Uterus (tissue), 2 donors: ENCODE data around the gene FBXW9.

Source experiments
- CTCF ChIP-seq, 4 experiments: fragments of 200-600 bp in 2 of 4; fragments of 450-650 bp in 2 of 4; sonication (generic) in 2 of 4; IDR thresholded peaks; one replicate each; pipeline ENCODE4 v1.5.1; 2016 to 2019; ENCODE audit warnings: antibody characterized with exemption in 4 of 4, mild to moderate bottlenecking in 2 of 4, moderate library complexity in 1 of 4
- POLR2A ChIP-seq, 2 donors: fragments of 450-650 bp; IDR thresholded peaks; one replicate each; pipeline ENCODE4 v1.6.1; 2016; ENCODE audit warnings: antibody characterized with exemption in 2 of 2, mild to moderate bottlenecking in 1 of 2, moderate library complexity in 1 of 2

- TF ChIP-seq CTCF (IDR thresholded peaks at IDR 0.05) (no peak), POLR2A (IDR thresholded peaks at IDR 0.05) (no peak)
Observed at GRCh38 chr19:12649941-12650340, 46.5 kb downstream of the FBXW9 start.
